GM19455 (cell line): ENCODE results near the gene CNTN4.

ENCODE experiments used
- ATAC-seq: cut with Tn5 transposase; IDR thresholded peaks from one replicate; pipeline ENCODE4 v1.9.1; 2021; ENCODE audit not compliant: unreplicated experiment

The CNTN4 gene

GRCh38 chr3:2849092-2849491 is 750.4 kb downstream of the CNTN4 start:
- ATAC-seq, result no peak

- no peak for ATAC-seq
These were observed 752.0 kb downstream of the CNTN4 start for GRCh38 chr3:2850701-2851100.

- ATAC-seq, result no peak
These were observed 752.7 kb downstream of the CNTN4 start for GRCh38 chr3:2851361-2851760.

GRCh38 chr3:2851835-2852234 is 753.2 kb downstream of the CNTN4 start:
- no peak for ATAC-seq

DNA sequence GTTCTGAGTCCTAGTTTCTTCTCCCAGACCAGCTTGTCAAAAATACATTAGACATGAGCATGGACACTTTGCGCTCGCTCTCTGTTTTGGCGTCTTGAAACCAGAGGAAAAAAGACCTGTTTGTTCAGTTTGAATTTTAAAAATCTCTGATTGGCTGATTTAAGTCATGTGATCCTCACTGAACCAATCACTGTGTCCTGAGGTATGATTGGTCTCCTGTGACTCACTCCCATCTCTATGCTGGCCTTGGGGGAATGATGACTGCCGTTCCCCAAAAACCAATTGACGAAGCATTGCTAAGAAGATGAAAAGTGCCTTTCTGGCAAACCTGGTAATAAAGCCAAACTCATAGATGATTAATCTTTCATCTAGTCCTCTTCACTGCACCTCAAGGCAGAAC is 755.0 kb downstream of the CNTN4 start:
- no peak for ATAC-seq

- ATAC-seq, result no peak
These were observed 757.8 kb downstream of the CNTN4 start for GRCh38 chr3:2856138-2857133.

DNA sequence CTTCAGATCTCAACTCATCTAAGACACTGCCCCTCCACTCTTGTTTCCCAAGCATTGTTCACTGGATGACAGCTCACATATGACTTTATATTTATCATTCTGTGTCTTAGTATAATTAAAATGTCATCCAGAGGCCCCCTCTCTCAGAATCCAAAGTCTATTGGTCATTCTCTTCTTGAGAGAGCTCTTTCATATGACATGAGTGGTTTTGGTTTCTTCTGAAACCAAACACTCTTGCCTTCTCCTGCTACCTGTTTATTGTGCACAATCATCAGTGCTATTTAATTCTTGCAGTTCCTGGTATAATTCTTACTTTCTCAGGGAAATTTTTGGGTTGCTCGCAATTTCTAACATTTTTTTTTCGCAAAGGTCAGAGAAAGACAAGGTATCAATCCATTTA is 762.0 kb downstream of the CNTN4 start:
- ATAC-seq, result no peak

DNA sequence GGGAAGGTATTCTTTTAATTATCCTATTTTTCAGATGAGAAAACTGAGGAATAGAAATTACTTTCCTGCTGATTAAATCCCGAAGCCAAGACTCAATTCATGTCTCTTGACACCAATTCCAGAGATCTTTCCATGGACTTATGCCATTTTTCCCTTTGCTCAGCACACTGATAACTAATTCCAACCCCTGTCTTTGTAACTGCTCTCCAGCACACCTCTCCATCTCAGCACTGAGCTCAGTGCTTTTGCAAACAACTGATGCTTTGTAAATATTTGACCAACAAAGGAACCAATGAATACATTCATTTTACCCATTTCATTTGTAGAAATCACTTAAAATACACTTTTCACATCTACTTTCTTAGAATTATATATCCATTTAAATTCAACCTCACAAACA is 762.5 kb downstream of the CNTN4 start:
- ATAC-seq, result no peak

- ATAC-seq, result no peak
These were observed 763.3 kb downstream of the CNTN4 start for GRCh38 chr3:2861920-2862319.

- ATAC-seq, result no peak
These were observed 763.7 kb downstream of the CNTN4 start for GRCh38 chr3:2862366-2862765.

DNA sequence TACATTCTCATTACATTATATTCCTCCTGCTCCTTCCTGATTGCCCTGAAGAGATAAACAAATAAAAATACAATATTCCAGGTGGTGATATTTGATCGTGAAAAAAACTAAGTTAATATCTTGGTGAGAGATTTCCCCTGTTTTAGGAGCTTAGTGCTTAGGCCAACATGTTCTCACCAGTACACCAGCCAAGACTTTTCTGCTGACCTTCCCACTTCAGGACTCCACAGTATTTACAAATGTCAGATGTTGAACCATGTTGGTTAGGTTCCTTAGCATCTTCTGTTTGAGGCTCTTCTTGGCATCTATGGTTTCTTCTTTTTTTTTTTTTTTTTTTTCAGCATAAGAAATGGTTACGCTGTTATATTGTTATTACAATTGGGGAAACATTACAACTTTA is 764.5 kb downstream of the CNTN4 start:
- ATAC-seq, result no peak

GRCh38 chr3:2869905-2870304 is 771.2 kb downstream of the CNTN4 start:
- no peak for ATAC-seq

- no peak for ATAC-seq
These were observed 772.2 kb downstream of the CNTN4 start for GRCh38 chr3:2870724-2871333.

DNA sequence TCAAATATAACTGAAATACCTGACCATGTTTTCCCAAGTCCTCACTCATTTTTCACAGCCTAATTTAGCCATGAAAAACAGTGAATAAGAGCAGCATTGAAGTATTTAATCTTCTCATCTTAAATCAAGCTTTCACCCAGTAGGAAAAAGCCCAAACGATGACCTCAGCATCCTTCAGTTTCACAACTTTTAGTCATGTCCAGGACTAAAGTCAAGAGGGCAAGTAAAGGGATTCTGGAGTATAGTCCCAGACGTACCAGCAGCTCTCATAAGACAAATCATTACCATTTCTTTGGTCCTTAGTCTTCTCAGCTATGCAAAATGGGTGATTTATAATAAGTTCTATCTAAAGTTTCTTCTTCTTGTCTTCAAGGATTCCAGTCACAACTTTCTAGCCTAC is 774.2 kb downstream of the CNTN4 start:
- ATAC-seq, result no peak

DNA sequence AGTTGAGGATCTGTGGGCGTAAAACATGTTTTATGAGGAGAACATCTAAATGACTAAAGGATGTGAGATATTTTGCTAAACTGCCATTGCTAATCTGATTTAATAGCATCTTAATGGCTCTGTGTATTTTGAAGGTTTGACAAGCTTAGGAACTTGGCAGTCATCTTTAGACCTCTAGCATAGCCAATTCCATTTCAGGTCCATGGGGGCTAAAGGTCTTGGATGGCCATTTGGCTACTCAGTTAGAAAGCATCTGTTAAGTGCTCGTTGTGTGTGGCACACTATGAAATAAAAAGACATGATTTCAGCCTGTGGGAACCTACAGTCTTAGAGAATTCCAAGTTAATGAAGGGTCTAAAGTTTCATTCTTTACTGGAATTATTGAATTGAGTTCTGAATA is 775.3 kb downstream of the CNTN4 start:
- no peak for ATAC-seq

DNA sequence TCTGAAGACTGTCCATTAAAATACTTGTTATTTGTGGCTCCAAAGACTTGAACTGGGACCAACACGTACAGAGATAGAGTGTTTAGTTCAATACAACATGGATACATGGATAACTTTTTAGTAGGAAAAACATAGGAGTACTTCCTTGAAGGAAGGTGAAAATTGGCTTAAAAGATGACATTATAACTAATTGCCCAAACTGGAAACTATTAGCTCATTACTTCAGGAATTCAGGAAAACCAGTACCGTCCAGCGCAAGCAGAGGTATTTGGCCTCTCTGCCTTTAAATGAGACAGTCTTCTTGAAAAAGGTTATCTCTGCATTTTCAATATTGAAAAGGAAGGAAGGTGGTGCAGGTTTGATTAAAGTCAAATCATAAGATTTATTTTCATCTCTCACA is 777.0 kb downstream of the CNTN4 start:
- no peak for ATAC-seq

- ATAC-seq, result no peak
These were observed 777.7 kb downstream of the CNTN4 start for GRCh38 chr3:2876362-2876761.

DNA sequence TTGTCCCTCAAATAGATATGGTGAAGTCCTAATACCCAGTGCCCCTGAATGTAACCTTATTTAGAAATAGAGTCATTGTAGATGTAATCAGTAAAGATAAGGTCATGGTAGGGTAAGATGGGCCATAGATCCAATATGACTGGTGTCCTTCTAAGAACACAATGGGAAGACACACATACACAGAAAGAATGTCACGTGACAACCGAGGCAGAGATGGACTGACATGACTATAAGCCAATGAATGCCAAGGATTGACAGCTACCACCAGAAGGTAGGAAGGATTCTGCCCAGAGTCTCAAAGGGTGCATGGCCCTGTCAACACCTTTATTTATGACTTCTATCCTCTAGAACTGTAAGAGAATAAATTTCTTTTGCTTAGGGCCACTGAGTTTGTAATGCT is 780.4 kb downstream of the CNTN4 start:
- no peak for ATAC-seq

GRCh38 chr3:2879587-2879986 is 780.9 kb downstream of the CNTN4 start:
- no peak for ATAC-seq

DNA sequence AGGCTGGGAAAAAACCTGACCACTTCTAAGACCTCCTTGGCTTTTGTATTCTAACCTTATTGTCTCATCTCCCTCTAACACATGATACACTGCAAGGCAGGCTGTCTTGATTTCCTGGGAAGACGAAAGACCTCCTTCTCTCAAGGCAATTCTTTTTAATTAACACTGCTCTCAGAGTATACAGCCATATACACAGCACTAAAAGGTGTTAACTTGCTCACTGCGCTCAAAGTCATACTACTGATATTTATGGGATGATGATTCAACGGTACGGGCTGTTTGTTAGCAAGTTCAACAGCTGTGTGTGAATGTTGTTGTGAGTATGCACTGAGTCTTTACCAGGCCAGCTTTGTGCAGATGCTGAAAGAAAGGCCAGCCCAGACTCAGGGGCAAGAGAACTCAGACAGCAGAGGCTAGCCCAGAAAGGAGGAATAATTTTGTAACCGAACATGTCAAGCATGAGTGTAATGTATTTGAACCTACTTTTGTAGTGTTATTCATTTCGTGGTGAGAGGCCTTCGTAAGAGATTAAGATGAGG is 781.6 kb downstream of the CNTN4 start:
- no peak for ATAC-seq

- ATAC-seq, result no peak
These were observed 784.6 kb downstream of the CNTN4 start for GRCh38 chr3:2883283-2883682.

- ATAC-seq, result no peak
These were observed 789.9 kb downstream of the CNTN4 start for GRCh38 chr3:2888592-2888991.
